Endothelial cell (in vitro differentiated cells): ENCODE results near the gene CSF2RB. TPM values are rescaled to one million over a fixed set of nuclear protein-coding genes. Genes with fewer than 3 reads are reported as not detected.
A peak's percentile ranks its signal among the peaks of the same experiment; 100 is the strongest.

Experiments used
- DNase-seq: peaks from one replicate; pipeline ENCODE4 v3.0.0; 2021; ENCODE audit warnings: low spot score
- H3K27ac Mint-ChIP-seq: one replicate; pipeline ENCODE4 v1.8.0; 2021; ENCODE audit warnings: mixed read lengths, inconsistent platforms; ENCODE audit not compliant: unreplicated experiment
- H3K27me3 Mint-ChIP-seq: one replicate; pipeline ENCODE4 v1.8.0; 2021; ENCODE audit warnings: mild to moderate bottlenecking, moderate library complexity, mixed read lengths, inconsistent platforms; ENCODE audit not compliant: unreplicated experiment
- H3K36me3 Mint-ChIP-seq: one replicate; pipeline ENCODE4 v1.8.0; 2021; ENCODE audit warnings: mild to moderate bottlenecking, low read depth, mixed read lengths, inconsistent platforms; ENCODE audit not compliant: unreplicated experiment
- H3K4me1 Mint-ChIP-seq: one replicate; pipeline ENCODE4 v1.8.0; 2021; ENCODE audit warnings: mild to moderate bottlenecking, mixed read lengths, inconsistent platforms; ENCODE audit not compliant: unreplicated experiment
- H3K4me3 Mint-ChIP-seq: one replicate; pipeline ENCODE4 v1.8.0; 2021; ENCODE audit warnings: mild to moderate bottlenecking, mixed read lengths, inconsistent platforms; ENCODE audit not compliant: unreplicated experiment
- H3K9me3 Mint-ChIP-seq: one replicate; pipeline ENCODE4 v1.8.0; 2021; ENCODE audit warnings: mixed read lengths, inconsistent platforms; ENCODE audit not compliant: unreplicated experiment
- CTCF ChIP-seq: fragments of 200-600 bp; sonication (generic); IDR thresholded peaks from one replicate; pipeline ENCODE4 v1.5.0; 2021; ENCODE audit warnings: antibody characterized with exemption; ENCODE audit not compliant: unreplicated experiment
- long read RNA-seq: library from polyadenylated mRNA; unstranded; transcript quantifications from one replicate; pipeline ENCODE4 v2.0.0, GENCODE V29; 2020; ENCODE audit not compliant: unreplicated experiment
- total RNA-seq: library from RNA; stranded (reverse); fragmentation: NEBNext Ultra II Directional; extraction: Animal tissue kit (Norgen Biotek cat#: 25700); gene quantifications from one replicate; pipeline ENCODE4 v1.2.1, GENCODE V29; 2021; ENCODE audit not compliant: unreplicated experiment

Gene CSF2RB
- 12.0 TPM for total RNA-seq
- long read RNA-seq, partial matches to known transcripts, result 2 of 3 reads
- long read RNA-seq, other reads (novel, unspliced or antisense), result 1 of 3 reads

GRCh38 chr22:36913427-36914389 lies at the start of gene CSF2RB:
Gene CSF2RB (plus strand): TSS chr22:36913628. CDS start chr22:36922208, 8,580 bp downstream.
- H3K4me1 Mint-ChIP-seq, result peaks cover 35% of the 10 kb centered on the region
- H3K4me3 Mint-ChIP-seq, result peak within 1 kb of the TSS; percentile 85
- peak; percentile 46 for DNase-seq
- peak within 1 kb of the TSS; percentile 80 for H3K27ac Mint-ChIP-seq
- TF ChIP-seq CTCF, result no peak
- H3K27me3 Mint-ChIP-seq, result peaks cover 11% of the 10 kb centered on the region
- no peaks in the 10 kb centered on the region for H3K9me3 Mint-ChIP-seq
- H3K36me3 Mint-ChIP-seq, result no peaks in the 10 kb centered on the region

- Mint-ChIP-seq H3K36me3 (no peaks in the 10 kb centered on the region), H3K4me1 (no peaks in the 10 kb centered on the region), H3K27ac (no peak overlapping the region), H3K9me3 (no peaks in the 10 kb centered on the region), H3K4me3 (no peak overlapping the region), H3K27me3 (peaks cover 9% of the 10 kb centered on the region)
- TF ChIP-seq CTCF, result no peak
- DNase-seq, result no peak
Measured at GRCh38 chr22:36863979-36864378, 49.4 kb upstream of the CSF2RB start.

DNA sequence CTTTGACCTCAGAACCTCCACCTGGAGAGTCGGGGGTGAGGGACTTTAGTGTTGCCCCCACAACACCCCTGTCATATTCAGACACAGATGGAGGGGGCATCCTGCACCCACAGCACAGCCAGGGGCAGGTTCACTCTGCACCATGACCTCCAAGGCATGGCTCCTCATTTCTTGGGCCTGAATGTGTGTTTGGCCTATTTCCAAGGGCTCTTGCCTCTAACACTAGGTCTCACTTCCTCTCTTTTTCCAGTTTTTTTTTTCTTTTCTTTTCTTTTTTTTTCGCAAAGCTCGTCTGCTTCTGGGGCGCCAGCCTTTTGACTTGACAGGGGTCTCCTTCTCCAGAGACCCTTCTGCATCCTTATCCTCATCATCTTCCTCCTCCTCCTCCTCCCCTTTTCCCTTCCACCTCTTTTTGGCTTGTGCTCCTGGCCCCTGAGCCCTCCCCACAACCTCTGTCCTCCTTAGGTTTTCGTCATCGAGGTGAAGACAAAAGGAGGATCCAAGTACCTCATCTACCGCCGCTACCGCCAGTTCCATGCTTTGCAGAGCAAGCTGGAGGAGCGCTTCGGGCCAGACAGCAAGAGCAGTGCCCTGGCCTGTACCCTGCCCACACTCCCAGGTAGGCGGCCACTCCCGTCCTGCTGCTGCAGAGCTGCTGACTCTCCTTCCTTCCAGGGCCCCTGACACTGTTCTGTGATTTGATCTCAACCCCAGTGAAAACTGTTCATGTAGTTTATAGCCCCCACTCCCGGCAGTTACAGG lies 48.8 kb upstream of the CSF2RB start:
- DNase-seq, result no peak

DNA sequence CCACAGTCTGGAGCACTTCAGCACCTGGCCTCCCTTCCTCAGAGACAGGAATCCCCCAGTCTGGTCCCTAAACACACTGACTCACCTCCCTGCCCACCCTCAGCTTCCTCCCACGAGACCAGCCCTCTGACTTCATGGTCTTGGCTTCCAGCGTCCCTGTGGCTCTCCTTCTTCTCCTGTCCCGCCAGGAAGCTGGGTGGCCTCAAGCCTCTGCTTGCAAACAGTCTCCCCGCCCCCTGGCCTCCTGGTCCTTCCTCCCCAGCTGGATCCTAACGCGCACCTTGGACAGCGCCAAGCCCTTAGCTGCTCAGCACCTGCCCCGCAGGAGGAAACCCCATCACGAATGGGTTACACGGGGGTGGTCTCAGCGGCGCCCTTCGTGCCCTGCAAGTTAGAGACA lies 48.1 kb upstream of the CSF2RB start:
- peaks cover 9% of the 10 kb centered on the region for H3K27me3 Mint-ChIP-seq
- H3K4me1 Mint-ChIP-seq, result no peaks in the 10 kb centered on the region
- H3K27ac Mint-ChIP-seq, result no peak overlapping the region
- peak; percentile 28 for DNase-seq
- TF ChIP-seq CTCF, result no peak
- no peaks in the 10 kb centered on the region for H3K9me3 Mint-ChIP-seq
- H3K4me3 Mint-ChIP-seq, result no peak overlapping the region
- H3K36me3 Mint-ChIP-seq, result no peaks in the 10 kb centered on the region

More for the DNA sequence above, 48.8 kb upstream of the CSF2RB start:
- no peak for TF ChIP-seq CTCF
- H3K27ac Mint-ChIP-seq, result no peak overlapping the region
- H3K9me3 Mint-ChIP-seq, result no peaks in the 10 kb centered on the region
- H3K4me3 Mint-ChIP-seq, result no peak overlapping the region
- H3K4me1 Mint-ChIP-seq, result no peaks in the 10 kb centered on the region
- H3K27me3 Mint-ChIP-seq, result peaks cover 9% of the 10 kb centered on the region
- no peaks in the 10 kb centered on the region for H3K36me3 Mint-ChIP-seq
